Measurements from ENCODE around the gene PDE6A. TPM values are rescaled to one million over a fixed set of nuclear protein-coding genes. Genes with fewer than 3 reads are reported as not detected.

PDE6A gene
- polyA plus RNA-seq, 2 of the 4 experiments (the other 2 are of a cell fraction): 0.28 to 0.35 TPM

DNA sequence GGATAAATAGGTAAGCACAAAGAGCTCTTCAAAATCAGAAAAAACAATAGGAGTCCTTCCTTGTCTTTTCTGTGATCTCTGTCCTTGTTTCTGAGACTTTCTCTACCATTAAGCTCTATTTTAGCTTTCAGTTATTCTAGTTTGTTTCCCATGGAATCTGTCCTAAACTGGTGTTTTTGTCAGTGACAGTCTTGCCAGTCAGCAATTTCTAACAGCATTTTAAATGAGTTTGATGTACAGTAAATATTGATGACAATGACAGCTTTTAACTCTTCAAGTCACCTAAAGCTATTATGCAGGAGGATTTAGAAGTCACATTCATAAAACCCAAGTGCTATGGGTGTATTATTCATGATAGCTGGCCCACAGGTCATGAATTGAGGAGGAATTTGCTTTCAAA is 37.9 kb upstream of the PDE6A start:
- no peak for DNase-seq (ENCODE audit: low read depth in 1 of 2, low spot score in 1 of 2)
- Histone ChIP-seq H3K9me3 (no peaks in the 10 kb centered on the region), H3K4me3 (no peak overlapping the region), H3K4me2 (no peak overlapping the region), H3K4me1 (peaks cover 10% of the 10 kb centered on the region; the same call in 1 of the 3 replicates), H3K27ac (no peak overlapping the region)
- FAIRE-seq: no peak
- peak; percentile 88 for TF ChIP-seq MAFK (IDR thresholded peaks at IDR 0.05; ENCODE audit: partially characterized antibody)
- TF ChIP-seq, protein P1, sequence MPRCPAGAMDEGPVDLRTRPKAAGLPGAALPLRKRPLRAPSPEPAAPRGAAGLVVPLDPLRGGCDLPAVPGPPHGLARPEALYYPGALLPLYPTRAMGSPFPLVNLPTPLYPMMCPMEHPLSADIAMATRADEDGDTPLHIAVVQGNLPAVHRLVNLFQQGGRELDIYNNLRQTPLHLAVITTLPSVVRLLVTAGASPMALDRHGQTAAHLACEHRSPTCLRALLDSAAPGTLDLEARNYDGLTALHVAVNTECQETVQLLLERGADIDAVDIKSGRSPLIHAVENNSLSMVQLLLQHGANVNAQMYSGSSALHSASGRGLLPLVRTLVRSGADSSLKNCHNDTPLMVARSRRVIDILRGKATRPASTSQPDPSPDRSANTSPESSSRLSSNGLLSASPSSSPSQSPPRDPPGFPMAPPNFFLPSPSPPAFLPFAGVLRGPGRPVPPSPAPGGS (IDR thresholded peaks at IDR 0.05): no peak
- TF ChIP-seq, protein P2, sequence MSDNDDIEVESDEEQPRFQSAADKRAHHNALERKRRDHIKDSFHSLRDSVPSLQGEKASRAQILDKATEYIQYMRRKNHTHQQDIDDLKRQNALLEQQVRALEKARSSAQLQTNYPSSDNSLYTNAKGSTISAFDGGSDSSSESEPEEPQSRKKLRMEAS (IDR thresholded peaks at IDR 0.05): no peak
- TF ChIP-seq ESRRA (IDR thresholded peaks at IDR 0.05; ENCODE audit: borderline replicate concordance, low read length): no peak
- TF ChIP-seq NR3C1 (IDR thresholded peaks at IDR 0.05): no peak
- TF ChIP-seq, protein P3, sequence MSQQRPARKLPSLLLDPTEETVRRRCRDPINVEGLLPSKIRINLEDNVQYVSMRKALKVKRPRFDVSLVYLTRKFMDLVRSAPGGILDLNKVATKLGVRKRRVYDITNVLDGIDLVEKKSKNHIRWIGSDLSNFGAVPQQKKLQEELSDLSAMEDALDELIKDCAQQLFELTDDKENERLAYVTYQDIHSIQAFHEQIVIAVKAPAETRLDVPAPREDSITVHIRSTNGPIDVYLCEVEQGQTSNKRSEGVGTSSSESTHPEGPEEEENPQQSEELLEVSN (IDR thresholded peaks at IDR 0.05; ENCODE audit: borderline replicate concordance, low read depth): no peak
- no peak for TF ChIP-seq CHD4 (IDR thresholded peaks at IDR 0.05; ENCODE audit: borderline replicate concordance)
- TF ChIP-seq EHF (CRISPR knock-in tag; IDR thresholded peaks at IDR 0.05): no peak
- TF ChIP-seq, protein P4, sequence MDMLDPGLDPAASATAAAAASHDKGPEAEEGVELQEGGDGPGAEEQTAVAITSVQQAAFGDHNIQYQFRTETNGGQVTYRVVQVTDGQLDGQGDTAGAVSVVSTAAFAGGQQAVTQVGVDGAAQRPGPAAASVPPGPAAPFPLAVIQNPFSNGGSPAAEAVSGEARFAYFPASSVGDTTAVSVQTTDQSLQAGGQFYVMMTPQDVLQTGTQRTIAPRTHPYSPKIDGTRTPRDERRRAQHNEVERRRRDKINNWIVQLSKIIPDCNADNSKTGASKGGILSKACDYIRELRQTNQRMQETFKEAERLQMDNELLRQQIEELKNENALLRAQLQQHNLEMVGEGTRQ (IDR thresholded peaks at IDR 0.05): no peak
- ChIA-PET CTCF (interaction anchor here (0.8 to 11.0 kb wide), 10 partner anchors 8 to 346 kb away, joined by 3 to 70 read pairs (median 5); partner anchors contain the start of gene SLC26A2), POLR2A (no interaction called here)
- ATAC-seq: no peak

DNA sequence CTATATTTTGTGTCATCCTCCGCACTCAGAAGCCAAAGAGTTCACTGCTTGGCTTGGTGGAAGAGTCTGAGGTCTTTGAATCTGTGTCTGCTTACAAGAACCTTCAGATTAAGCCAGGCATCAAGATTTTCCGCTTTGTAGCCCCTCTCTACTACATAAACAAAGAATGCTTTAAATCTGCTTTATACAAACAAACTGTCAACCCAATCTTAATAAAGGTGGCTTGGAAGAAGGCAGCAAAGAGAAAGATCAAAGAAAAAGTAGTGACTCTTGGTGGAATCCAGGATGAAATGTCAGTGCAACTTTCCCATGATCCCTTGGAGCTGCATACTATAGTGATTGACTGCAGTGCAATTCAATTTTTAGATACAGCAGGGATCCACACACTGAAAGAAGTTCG is 36.6 kb upstream of the PDE6A start:
- POLR2A ChIA-PET: no interaction called here
- Histone ChIP-seq H3K27ac (no peak overlapping the region), H3K4me3 (no peak overlapping the region), H3K9me3 (no peaks in the 10 kb centered on the region), H3K4me2 (no peak overlapping the region), H3K4me1 (peaks cover 10% of the 10 kb centered on the region; the same call in 1 of the 3 replicates)
- FAIRE-seq (no peak), ATAC-seq (no peak), DNase-seq (ENCODE audit: low read depth in 1 of 2, low spot score in 1 of 2) (no peak)
- CTCF ChIA-PET: interaction anchor here (0.5 to 11.0 kb wide), 9 partner anchors 9 to 345 kb away, joined by 3 to 70 read pairs (median 5); partner anchors contain the start of gene SLC26A2
- TF ChIP-seq CHD2 (IDR thresholded peaks at IDR 0.05; ENCODE audit: low read length, partially characterized antibody): no peak
- 95% methylated on average over 3 of the region's 3 CpGs for WGBS (ENCODE audit: missing lambda C conversion rate)

DNA sequence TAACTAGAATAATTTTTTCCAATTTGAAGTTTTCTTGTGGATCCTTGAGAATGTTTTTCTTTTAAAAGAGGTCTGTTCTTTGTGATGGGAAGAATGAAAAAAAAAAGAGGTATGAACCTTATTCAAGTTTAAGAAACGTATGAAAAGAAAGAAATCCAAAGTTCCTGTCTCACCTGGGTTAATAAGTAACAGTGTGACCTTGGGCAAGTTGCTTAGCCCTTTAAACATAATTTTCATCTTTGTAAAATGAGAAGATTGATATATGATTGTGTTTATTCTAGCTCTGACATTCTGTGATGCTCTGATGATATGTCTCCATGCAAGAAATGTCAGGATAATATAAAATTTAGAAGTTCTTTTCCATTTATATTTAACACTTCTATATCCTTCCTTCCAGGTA is 35.3 kb upstream of the PDE6A start:
- no peak for DNase-seq (ENCODE audit: low read depth in 1 of 2, low spot score in 1 of 2)
- ChIA-PET CTCF (interaction anchor here (0.9 to 11.0 kb wide), 8 partner anchors 11 to 344 kb away, joined by 3 to 70 read pairs (median 8); partner anchors contain the start of gene SLC26A2), POLR2A (no interaction called here)
- no peak overlapping the region for H3K4me3 ChIP-seq
- no peak overlapping the region for H3K27ac ChIP-seq
- H3K9me3 ChIP-seq: no peaks in the 10 kb centered on the region
- H3K4me2 ChIP-seq: no peak overlapping the region
- peaks cover 10% of the 10 kb centered on the region; the same call in 1 of the 3 replicates for H3K4me1 ChIP-seq
- TF ChIP-seq, protein P5, sequence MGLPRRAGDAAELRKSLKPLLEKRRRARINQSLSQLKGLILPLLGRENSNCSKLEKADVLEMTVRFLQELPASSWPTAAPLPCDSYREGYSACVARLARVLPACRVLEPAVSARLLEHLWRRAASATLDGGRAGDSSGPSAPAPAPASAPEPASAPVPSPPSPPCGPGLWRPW (IDR thresholded peaks at IDR 0.05): no peak
- 62% methylated on average over 1 of the region's 1 CpG for WGBS (ENCODE audit: missing lambda C conversion rate)
- FAIRE-seq: no peak
- ATAC-seq: no peak

DNA sequence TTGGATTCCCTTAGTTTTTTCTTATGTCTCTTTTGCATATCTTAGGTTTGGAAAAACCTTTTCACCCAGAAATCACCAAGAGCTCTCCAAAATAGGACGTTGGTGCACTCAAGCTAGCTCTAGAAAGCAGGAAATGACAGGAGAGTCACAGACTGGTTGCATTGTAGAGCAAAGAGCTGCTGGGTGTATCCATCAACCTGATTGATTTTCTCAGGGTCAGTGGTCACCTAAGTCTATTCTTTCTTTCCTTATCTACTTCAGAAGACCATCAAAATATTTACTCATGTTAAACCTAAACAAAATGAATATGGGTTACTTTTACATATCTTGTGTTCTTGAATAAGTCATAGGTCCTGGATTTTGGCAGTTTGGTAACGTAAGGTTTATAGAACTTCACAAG is 30.8 kb upstream of the PDE6A start:
- no peak for TF ChIP-seq MYC (IDR thresholded peaks at IDR 0.05; ENCODE audit: borderline replicate concordance, low read length)
- no peak for TF ChIP-seq CEBPB (IDR thresholded peaks at IDR 0.05)
- TF ChIP-seq JUNB (IDR thresholded peaks at IDR 0.05): no peak
- TF ChIP-seq TP53 (CRISPR knock-in tag; IDR thresholded peaks at IDR 0.05): no peak
- no peak for TF ChIP-seq NR3C1 (IDR thresholded peaks at IDR 0.05)
- TF ChIP-seq, protein P6, sequence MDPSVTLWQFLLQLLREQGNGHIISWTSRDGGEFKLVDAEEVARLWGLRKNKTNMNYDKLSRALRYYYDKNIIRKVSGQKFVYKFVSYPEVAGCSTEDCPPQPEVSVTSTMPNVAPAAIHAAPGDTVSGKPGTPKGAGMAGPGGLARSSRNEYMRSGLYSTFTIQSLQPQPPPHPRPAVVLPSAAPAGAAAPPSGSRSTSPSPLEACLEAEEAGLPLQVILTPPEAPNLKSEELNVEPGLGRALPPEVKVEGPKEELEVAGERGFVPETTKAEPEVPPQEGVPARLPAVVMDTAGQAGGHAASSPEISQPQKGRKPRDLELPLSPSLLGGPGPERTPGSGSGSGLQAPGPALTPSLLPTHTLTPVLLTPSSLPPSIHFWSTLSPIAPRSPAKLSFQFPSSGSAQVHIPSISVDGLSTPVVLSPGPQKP (IDR thresholded peaks at IDR 0.05; ENCODE audit: low read depth, low read length): no peak
- TF ChIP-seq, protein P2 (IDR thresholded peaks at IDR 0.05): no peak
- no peak overlapping the region for H3K27ac ChIP-seq
- no peak overlapping the region for H3K4me2 ChIP-seq
- no peaks in the 10 kb centered on the region for H3K9me3 ChIP-seq
- DNase-seq (ENCODE audit: low read depth in 1 of 2, low spot score in 1 of 2) (no peak), ATAC-seq (no peak), FAIRE-seq (no peak)
- H3K4me3 ChIP-seq: no peak overlapping the region
- peaks cover 10% of the 10 kb centered on the region; the same call in 1 of the 3 replicates for H3K4me1 ChIP-seq
- WGBS (ENCODE audit: missing lambda C conversion rate): 51% methylated on average over 2 of the region's 2 CpGs
- POLR2A ChIA-PET: no interaction called here
- CTCF ChIA-PET: interaction anchor here (0.9 to 2.2 kb wide), 5 partner anchors 13 to 141 kb away, joined by 3 to 11 read pairs (median 6); no protein-coding TSS in a partner anchor

Data from A549 (cell line).